Measurements from ENCODE around the gene MRPL49. TPM values are rescaled to one million over a fixed set of nuclear protein-coding genes. Genes with fewer than 3 reads are reported as not detected.
A peak's percentile ranks its signal among the peaks of the same experiment; 100 is the strongest.

MRPL49 gene
- total RNA-seq, 1 experiment from 2014 or later, result 55.9 TPM

- Mint-ChIP-seq H3K27ac (peak overlapping the region; percentile 29), H3K36me3 (no peaks in the 10 kb centered on the region), H3K9me3 (no peaks in the 10 kb centered on the region), H3K27me3 (ENCODE audit: low read depth) (no peaks in the 10 kb centered on the region), H3K4me3 (no peak overlapping the region), H3K4me1 (peaks cover 14% of the 10 kb centered on the region)
- POLR2A ChIA-PET, result interaction anchor here (0.9 to 1.1 kb wide), 2 partner anchors 12 to 44 kb away, joined by 3 read pairs; partner anchors contain the start of gene CAPN1
- TF ChIP-seq SMAD3 (CRISPR knock-in tag; IDR thresholded peaks at IDR 0.05; ENCODE audit: borderline replicate concordance), result no peak
- no peak for TF ChIP-seq TEAD1 (CRISPR knock-in tag; IDR thresholded peaks at IDR 0.05)
- TF ChIP-seq CTCF (IDR thresholded peaks at IDR 0.05), result no peak
- TF ChIP-seq MYBL2 (CRISPR knock-in tag; IDR thresholded peaks at IDR 0.05), result no peak
- no peak for TF ChIP-seq ZNF671 (CRISPR knock-in tag; IDR thresholded peaks at IDR 0.05)
- TF ChIP-seq RELA (CRISPR knock-in tag; IDR thresholded peaks at IDR 0.05; ENCODE audit: borderline replicate concordance), result no peak
- TF ChIP-seq ZNF232 (CRISPR knock-in tag; IDR thresholded peaks at IDR 0.05), result no peak
- no peak for TF ChIP-seq ZMAT4 (CRISPR knock-in tag; IDR thresholded peaks at IDR 0.05)
- TF ChIP-seq USF1 (CRISPR knock-in tag; IDR thresholded peaks at IDR 0.05), result no peak
- TF ChIP-seq SOX15 (CRISPR knock-in tag; IDR thresholded peaks at IDR 0.05), result no peak
- TF ChIP-seq ZNF532 (CRISPR knock-in tag; IDR thresholded peaks at IDR 0.05; ENCODE audit: borderline replicate concordance), result no peak
- no peak for TF ChIP-seq USF2 (CRISPR knock-in tag; IDR thresholded peaks at IDR 0.05)
- no peak for TF ChIP-seq JUN (CRISPR knock-in tag; IDR thresholded peaks at IDR 0.05)
- no peak for TF ChIP-seq MAX (CRISPR knock-in tag; IDR thresholded peaks at IDR 0.05)
- TF ChIP-seq NR2C2 (CRISPR knock-in tag; IDR thresholded peaks at IDR 0.05), result no peak
- TF ChIP-seq MLX (CRISPR knock-in tag; IDR thresholded peaks at IDR 0.05), result no peak
- CTCF ChIA-PET, result interaction anchor here (0.8 to 2.1 kb wide), 2 partner anchors 12 to 35 kb away, joined by 3 to 18 read pairs; partner anchors contain the start of gene CAPN1
- ATAC-seq (no peak; the same call in 1 of the 2 replicates), DNase-seq (ENCODE audit: low spot score) (no peak)
Observed at GRCh38 chr11:65169164-65169641, 47.1 kb downstream of the MRPL49 start.

Measured in WTC11 (cell line).